SK-N-DZ (cell line): Measurements from ENCODE around the gene RING1. TPM values are rescaled to one million over a fixed set of nuclear protein-coding genes. Genes with fewer than 3 reads are reported as not detected.

Experiments used
- DNase-seq: peaks from one replicate; pipeline ENCODE4 v3.0.0-alpha.2; 2015; ENCODE audit warnings: low spot score
- polyA plus RNA-seq, 2 experiments: library from polyadenylated mRNA; depleted of rRNA; stranded (reverse); fragments of >200 nt; gene quantifications; 2 replicates each; pipeline ENCODE4 v1.2.3, GENCODE V29; 2014

RING1 gene
- polyA plus RNA-seq (2014; cell fraction: cytosol; rRNA removed) = 23.3 and 27.1 TPM in 2 replicates
- polyA plus RNA-seq (2014; cell fraction: nucleus; rRNA removed) = 32.4 and 35.4 TPM in 2 replicates

DNA sequence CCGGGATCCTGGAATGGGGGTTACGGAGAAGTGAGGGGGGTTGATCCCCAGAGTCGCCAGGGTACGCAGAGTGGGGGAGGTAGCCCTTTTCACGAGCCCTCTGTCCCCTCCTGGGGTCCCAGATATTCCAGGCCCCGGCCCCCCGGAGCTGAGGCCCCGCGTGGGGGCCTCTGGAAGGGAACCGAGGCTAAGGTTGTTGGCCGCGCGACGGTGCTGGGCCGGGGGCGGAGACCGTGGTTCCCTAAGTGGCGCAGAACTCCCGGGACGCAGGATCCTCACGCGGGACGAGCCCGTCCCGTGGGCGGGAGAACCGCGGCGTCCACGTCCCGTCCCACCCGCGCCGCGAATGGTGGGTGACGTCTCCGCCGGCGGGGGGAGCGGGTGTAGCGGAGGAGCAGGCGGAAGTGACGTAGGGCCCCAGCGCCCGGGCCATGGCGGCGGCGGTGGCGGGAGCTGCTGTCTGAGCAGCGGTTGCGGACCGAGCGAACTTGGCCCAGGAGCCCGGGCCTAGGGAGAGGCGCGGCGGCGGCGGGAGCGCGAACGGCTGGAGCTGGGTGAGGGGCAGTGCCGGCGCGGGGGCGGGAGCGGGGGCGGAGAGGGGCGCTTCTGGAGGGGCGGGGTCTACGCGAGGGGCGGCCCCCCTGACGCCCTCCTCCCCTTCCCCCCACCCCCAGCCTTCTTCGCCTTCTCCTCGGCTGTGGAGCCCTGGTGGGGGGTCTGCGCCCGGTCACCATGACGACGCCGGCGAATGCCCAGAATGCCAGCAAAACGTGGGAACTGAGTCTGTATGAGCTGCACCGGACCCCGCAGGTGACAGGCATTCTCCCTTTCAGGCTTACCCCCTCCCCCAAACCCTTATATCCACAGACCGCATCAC lies at the start of gene RING1:
Gene RING1 (plus strand): TSS at position 410 of the 877 bp plus-strand sequence. CDS start 323 bp downstream, at position 733.
- DNase-seq = peak; percentile 71

DNA sequence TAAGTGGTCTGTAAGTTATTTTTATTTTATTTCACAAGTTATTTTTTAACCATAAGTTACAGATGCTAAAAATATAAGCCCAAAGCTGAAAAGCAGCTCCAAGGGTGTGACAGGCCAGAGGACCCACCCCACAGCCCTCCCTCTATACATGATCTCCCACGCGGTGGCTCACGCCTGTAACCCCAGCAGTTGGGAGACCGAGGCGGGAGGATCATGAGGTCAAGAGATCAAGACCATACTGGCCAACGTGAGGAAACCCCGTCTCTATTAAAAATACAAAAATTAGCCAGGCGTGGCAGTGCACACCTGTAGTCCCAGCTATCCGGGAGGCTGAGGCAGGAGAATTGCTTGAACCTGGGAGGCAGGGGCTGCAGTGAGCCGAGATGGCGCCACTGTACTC lies 48.2 kb upstream of the RING1 start:
- DNase-seq = no peak

DNA sequence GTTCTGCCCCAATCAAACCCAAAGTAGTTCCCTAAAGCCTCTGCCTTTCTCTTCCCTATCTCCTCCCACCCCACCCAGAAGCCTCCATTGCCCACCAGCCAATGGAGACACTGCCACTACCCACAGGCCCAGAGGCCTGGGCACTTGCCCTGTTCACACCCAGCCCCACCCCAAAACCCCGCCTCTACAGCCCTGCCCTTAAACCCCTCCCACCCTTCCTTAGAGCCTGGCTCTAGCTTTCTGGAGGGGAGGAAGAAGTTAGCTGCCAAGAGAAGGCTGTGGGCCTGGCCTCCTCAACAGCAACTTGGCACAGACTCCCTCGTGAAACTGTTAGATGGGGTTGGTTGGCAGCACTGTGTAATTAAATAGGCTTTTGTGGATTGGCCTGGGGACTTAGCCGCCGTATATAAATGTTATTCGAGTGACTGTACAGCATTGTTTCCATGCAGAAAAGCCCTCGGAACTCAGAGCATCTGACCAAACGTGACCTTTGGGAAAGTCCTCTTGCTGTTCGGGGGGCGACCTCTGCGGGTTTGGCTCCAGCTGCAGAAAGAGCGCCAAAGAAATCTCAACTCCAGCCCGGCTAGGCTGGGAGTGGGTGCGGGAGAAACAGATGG lies 47.5 kb upstream of the RING1 start:
- no peak for DNase-seq

DNA sequence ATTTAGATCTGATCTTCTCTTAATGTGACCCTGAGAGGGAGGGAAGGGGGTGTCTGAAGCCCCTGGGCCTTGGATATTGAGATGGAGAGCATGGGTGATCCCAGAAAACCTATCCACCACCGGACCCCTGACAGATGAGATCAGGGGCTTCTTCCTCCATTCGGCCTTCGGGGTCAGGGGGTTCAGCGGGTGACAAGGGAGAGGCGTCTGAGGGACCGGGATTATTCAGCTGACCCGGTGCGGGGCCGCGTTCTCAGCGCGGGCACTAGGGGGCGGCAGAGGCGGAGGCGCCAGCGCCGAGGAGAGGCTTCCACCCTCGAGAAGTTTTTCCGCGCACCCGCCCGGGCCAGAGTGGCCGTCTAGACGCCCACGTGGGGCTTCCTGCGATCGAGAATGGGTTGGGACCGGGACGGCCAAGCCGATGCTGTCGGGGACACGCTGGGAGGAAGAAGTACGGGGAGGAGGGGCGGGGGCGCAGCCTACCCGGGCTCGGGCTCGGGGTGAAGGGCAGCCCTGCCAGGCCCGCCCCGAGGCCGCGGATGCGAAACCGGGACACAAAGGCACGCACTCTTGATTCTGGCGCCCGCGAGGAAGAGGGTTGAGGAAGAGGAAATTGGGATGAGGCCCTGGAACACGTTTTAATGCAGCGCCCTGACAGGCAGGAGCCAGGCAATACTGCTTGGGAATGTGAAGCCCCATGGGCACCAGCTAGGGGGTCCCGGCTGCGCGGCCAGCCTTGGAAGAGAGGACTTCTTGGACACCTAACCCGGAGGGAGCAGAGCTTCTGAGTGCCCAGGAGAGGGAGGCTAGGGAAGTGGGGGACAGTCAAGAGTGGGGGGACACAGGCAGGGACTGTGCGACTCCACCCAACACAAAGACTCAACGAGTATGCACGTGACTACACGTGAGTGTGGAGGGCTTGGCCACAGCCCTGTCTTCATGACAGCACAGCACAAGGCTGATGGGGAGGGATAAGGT lies 46.7 kb upstream of the RING1 start:
- peak; percentile 49 for DNase-seq

DNA sequence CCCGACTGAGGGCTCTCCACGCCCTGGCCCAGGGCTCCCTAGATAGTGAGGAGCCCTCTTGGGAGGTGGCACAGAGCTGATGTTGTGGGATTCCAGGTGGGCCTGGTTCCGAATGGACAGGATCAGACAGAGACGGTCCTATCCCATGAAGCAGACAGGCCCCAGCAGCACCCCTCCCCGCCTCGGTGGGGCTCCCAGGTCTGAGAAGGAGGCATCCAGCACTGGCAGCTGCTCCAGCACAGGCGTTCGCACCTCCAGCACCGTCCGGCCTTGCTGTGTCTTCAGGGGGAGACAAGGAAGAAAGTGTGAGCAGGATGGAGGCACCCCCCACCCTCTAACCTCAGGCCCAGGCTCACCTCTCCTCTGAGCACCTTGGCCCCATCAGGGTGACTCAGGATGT lies 44.8 kb upstream of the RING1 start:
- DNase-seq = no peak

DNA sequence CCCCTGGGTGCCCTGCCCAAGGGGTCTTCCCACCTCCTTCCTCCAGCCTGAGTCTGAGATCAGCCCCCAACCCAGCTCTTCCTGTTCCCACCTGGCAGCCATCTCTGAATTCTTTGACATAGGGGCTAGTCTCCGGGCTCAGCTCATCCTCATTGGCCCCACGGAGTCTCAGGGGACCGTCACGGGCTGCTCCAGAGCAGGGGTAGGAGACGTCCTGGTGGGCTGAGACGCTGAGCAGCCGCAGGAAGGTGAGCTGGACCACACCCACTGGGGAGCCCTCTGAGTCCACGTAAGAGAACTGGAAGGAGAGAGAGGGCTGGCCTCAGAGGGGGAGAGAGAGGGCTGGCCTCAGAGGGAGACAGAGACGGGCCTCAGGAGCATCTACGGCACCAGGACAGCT lies 44.1 kb upstream of the RING1 start:
- no peak for DNase-seq

DNA sequence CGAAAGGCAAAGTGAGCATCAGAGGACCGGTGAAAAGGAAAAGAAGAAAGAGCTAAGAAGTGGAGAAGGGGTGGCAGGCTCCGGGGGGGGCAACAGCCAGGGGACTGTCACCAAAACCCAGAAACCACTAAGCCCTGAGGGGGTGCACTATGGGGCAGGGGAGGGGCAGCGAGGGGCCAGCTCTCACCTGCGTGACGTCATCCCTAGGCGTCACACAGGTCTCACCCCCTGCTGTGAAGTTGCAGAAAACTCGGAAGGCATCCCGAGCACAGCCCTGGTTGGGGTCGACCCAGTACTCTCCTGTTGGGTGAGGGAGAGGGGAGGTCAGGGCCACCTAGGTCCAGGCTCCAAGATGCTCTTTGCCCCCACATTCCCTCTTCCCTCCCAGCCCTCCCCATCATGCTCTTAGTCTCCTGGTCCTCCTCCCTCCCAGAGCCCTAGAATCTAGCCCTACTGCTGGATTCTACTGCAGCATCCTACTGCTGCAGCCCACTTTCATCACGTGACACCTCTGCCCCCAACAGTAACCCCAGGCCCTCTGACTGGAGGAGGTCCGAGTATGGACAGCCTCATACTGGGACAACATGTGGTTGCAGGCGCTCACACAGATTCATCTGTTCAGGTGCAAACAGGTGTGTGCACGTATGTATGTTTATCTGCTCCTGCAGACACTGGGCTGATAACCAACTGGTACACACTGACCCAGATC lies 43.5 kb upstream of the RING1 start:
- no peak for DNase-seq

DNA sequence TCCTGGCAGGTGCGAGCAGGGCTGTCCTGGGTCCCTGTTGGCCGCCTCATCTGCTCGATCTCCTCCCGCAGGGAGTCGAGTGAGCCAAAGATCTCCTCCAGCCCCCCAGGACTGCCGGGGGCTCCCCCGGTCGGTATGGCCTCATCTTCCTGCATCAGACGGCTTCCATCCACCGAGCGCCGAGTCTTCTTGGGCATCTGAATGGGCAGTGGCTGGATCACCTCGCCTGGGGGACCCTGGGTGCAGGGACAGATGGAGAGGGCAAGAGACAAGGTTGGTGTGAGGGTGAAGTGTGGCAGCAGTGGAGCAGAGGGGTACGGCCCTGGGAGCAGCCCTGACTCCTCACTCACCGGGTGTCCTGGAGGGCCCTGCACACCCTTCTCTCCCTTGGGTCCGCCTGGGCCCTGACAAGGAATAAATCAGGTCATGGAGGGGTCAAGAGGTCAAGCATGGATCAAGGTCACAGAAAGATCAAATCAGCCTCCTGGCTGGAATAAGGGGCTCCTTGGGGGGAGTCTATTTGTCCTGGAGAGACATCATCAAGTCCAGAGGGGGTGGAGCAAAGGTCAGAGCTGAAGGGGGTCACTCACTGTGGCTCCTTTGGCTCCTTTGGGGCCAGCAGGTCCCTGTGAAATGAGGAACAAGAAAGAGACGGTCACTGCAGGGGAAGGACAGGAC lies 42.6 kb upstream of the RING1 start:
- no peak for DNase-seq

DNA sequence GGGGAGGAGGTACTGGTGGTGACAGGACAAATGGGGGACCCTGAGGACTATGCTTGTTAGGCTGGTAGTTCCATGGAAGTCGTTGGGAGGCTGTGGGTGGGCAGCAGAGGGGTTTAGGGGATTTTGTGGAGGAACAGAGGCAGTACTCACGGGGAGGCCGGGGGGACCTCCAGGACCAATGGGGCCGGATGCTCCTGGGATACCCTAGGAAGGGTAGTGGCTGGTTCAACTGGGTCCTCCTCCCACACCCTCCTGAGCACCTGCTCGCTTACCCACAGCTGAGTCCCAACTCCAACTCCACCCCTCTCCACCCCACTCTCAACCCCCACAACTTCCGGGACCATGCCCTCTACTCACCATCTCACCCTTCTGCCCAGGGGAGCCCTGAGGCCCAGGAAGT lies 41.9 kb upstream of the RING1 start:
- no peak for DNase-seq

DNA sequence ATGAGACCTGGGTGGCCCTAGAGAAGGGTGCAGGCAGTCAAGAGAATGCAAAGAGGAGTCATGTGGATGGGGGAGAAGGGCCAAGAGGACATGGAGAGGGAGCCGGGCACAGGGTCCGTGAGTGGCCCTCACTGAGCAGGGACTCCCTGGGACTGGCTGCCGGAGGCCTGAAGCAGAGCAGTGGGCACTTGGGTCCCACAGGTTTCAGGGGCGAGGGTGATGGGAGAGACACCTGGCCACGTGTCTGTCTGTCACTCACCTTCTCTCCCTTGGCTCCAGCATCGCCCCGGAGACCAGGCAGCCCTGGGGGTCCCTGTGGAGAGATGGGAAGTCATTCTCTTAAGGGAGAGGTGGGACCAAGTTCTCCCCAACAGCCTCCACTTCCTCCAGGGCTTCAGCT lies 41.5 kb upstream of the RING1 start:
- no peak for DNase-seq

DNA sequence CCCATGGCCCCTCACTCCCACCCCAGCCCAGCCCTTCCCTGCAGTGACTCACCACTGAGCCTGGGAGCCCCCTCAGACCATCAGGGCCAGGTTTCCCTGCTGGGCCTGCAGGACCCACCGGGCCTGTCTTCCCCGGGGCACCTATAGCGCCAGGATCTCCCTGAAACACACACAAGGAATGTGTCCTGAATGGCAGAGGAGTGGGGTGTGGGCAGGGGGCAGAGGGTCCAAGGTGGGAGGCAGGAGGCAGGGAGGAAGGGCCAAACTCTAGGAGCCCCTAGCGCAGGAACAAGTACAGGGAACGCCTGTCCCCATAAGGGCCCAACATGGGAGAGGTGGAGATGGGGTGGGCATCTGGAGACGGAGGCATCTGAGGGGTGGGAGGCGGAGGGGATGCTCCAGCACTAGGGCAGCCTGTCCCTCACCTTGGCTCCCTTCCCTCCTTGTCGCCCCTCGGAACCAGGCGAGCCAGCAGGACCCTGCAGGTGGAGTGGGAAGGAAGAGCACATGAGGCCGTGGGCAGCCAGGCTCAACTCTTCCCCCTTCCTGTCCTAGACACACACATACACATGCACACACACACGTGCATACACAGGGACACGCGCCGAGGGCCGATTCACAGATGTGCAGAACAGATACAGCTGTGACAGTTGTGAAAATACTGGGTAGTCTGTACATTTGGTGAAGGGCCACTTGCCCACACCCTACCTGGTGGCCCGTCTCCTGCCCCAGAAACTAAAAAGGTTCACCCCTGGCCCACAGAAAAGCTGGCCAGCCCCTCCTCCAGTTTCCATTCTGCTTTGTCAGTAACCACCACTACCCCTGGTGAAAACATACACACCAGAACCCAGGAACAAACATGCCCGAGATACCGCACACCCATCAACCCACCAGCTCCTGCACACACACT lies 40.7 kb upstream of the RING1 start:
- no peak for DNase-seq

DNA sequence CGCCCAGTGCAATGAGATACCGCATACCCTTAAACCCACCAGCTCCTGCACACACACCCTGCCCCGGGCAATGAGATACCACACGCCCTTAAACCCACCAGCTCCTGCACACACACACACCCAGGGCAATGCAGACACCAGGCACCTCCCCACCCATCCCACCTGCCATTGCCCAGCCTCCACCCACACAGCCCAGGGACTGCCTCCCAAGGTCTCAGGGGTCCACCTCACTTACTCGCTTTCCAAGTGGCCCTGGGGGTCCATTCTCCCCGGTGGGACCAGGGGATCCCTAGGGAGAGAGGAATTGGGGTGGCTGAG lies 40.1 kb upstream of the RING1 start:
- DNase-seq = no peak

DNA sequence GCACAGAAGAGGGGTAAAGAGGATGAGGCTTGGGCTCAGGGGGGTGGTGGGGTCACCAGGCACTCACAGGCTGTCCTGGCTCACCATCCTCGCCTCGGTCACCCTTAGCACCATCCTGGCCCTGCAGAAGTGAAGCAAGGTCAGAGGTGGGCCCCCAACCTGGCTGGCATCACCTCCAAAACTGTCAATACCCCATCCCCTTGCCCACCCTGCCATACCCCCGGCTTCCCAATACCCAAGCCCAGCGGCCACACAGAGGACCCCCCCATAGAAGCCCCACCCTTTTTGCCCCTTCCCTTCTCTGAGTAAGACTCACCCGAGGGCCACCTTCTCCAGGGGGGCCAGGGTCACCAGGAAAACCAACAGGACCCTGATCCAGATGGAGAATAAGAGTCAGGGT lies 39.7 kb upstream of the RING1 start:
- no peak for DNase-seq

DNA sequence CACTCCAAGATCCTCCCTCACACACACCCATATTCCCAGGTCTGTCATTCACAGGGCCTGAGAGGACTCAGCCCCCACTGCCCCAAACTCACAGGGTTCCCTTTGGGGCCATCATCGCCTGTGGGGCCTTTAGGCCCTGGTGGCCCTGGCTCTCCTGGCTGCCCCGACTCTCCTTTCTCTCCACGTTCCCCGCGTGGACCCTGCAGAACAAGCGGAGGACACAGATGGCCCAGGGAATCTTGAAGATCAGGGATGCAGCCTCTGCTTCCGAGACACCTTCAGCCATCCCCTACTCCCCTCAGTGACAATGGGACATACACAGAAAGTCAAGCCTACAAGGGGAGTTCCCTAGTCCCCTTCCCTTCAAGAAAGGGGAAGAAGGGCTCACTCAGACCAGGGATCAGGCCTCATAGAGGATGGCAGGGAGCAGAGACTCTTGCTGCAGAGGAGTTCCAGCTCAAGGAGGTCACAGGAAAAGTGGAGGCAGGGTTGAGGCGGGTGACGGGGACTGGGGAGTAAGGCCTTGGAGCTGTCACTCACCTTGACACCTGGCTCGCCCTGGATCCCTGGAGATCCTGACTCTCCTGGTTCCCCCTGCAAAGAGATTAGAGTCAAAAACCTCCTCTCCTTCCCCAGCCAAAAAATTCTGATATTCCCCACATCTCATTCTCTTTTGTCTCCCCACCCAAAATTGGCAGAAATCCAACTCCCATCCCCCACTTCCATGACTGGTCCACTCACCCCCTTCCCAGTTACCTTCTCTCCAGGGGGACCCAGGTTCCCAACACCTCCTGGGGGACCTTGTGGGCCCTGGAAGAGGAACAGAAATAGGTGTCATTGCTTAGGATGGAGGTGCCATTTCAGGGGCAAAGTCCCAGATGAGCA lies 38.8 kb upstream of the RING1 start:
- DNase-seq = no peak

DNA sequence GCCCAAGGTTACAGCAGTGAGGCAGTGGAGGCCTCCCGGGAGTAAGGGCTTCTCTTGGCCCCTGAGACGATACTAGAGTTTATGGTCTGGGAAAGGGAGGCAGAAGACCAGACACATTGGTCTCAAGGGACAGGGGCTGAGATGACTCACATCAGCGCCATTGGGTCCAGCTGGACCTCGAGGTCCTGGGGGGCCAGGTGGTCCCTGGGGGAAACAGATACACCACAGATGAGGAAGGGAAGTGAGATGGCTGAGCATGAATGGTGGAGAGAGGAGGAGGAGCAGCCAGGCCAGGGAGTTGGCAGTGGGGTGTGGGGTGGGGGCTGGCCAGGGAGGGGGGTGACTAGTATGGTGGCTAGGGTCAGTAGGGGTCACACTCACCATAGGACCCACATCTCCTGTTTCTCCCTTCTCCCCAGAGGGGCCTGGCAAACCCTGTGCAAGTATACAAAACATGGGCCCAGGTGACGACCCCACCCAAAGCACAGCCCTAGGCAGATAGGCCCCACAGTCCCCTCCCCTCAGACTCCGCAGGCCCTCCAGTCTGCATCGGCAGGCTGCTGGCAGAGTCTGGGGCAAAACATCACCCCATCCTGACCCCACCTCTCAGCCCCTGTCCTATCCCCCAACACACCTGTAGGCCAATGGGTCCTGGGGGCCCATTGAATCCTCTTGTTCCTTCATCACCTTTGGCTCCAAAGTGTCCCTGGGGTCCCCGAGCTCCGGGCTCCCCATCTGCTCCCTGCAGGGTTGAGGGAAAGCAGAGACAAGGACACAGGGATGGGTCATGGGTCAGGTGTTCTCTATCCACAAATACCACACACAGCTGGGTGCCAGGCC lies 37.9 kb upstream of the RING1 start:
- DNase-seq = no peak

DNA sequence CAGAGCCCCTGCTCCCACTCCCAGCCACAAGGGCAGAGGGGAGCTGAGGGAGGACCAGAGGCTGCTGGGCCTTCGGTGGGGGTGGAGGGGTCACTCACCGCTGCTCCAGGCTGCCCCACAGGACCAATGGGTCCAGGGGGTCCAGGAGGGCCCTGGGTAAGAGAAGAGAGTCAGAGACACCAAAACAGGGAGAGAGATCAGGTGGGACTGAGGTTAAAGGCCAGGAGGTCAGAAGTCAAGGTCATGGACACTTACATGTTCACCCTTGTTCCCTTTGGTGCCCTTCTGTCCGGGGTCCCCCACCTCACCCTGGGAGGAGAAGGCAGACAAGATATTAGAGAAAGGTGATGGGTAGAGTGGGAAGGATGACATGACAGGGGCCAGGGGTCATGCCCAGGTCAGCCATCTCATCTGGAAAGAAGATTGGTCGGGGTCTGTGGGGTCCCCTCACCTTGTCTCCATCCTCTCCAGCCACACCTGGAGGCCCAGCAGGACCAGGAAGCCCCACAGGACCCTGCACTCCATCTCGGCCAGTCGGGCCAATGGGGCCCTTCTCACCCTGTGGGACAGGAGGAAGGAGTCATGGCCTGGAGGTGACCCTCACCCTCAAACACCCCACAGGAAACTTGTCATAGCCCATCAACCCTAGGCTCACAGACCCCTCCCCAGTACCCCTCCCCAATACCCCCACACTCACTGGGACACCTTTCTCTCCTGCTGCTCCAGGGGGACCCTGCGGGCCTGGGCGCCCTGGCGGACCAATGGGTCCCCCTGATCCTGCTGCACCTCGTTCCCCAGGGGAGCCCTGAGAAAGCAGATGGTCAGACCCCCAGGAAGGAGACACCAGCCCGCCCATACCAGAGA lies 37.1 kb upstream of the RING1 start:
- DNase-seq = no peak
